Tongue (tissue), 2 donors: ENCODE results near the gene PLAAT4. TPM values are rescaled to one million over a fixed set of nuclear protein-coding genes. Genes with fewer than 3 reads are reported as not detected.
"Not testable (repeated sequence)": the region's sequence is repeated elsewhere in the genome, so short reads cannot be mapped to it uniquely, and the experiment has no call there.

Source experiments
- DNase-seq: peaks from one replicate; pipeline ENCODE4 v3.0.0-alpha.2; 2015
- total RNA-seq: library from RNA; depleted of rRNA; stranded (reverse); fragments of >200 nt; gene quantifications from one replicate; pipeline ENCODE4 v1.2.3, GENCODE V29; 2014

PLAAT4 gene
- total RNA-seq, 1 donor from 2014 or later = 6.1 TPM

DNA sequence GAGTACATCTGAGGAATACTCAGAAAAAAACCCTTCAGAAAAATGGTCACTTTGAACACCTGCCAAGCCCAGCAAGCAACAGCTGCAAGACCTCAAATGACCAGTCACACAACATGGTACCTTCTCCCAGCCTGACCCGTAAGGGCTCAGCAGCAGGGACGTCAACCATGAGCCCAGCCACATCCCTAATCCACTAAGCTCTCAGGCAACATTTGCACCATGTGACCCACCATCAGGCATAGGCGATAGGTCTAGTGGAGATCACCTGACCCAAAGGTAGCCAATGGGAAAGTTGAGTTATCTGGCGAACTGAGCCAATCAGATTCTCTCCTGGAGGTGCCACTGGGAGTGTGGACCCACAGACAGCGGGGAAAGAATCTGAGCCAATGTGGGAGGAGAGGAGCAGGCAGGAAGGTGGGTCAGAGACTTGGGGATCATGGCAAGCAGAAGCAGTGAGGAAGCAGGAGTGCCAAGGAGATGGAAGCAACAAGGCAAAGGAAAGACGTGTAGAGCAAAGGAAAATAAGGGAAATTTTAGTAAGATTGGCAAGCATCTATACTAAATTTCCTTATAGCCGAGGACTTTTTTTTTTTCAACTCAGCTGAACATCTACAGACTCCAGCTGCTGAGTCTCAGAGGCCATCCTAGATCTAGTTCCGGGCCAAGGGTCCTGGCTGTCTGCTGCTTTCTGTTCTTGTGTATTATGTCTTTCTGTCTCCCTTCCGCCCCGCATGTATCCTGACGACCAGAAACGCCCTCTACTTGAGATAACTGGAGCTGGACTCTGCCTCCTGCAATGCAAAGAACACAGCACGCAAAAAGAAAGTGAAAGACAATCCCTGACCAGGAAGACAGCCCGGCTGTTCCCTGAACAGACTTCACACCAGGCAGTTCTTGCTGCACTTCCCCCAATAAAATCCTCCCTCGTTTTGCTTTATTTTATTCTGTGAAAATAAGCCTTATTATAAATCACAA is 37.6 kb downstream of the PLAAT4 start:
- DNase-seq = peak; percentile 76

GRCh38 chr11:63574856-63575602 is 38.4 kb downstream of the PLAAT4 start:
- DNase-seq = no peak

DNA sequence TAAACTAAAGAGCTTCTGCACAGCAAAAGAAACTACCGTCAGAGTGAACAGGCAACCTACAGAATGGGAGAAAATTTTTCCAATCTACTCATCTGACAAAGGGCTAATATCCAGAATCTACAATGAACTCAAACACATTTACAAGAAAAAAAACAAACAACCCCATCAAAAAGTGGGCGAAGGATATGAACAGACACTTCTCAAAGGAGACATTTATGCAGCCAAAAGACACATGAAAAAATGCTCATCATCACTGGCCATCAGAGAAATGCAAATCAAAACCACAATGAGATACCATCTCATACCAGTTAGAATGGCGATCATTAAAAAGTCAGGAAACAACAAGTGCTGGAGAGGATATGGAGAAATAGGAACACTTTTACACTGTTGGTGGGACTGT is 42.3 kb downstream of the PLAAT4 start:
- DNase-seq = not testable (repeated sequence)

- DNase-seq = not testable (repeated sequence)
Measured at GRCh38 chr11:63581224-63581623, 44.6 kb downstream of the PLAAT4 start.

DNA sequence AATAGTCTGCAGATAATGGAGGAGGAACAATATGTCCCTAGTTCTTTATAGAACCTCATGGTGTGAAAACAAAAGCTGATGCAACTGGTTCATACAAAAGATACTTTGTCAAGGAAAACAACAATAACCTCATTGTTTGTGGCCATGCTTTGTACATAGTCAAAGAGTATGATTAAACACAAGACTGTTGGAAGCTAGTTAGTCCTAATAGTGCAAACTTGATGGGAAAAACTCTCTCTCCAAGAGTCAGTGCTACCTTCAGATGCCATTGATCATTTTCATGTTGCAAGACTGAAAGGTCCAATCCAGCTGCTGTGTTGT is 46.7 kb downstream of the PLAAT4 start:
- DNase-seq = no peak

GRCh38 chr11:63586451-63587166 is 50.0 kb downstream of the PLAAT4 start:
- DNase-seq = no peak

DNA sequence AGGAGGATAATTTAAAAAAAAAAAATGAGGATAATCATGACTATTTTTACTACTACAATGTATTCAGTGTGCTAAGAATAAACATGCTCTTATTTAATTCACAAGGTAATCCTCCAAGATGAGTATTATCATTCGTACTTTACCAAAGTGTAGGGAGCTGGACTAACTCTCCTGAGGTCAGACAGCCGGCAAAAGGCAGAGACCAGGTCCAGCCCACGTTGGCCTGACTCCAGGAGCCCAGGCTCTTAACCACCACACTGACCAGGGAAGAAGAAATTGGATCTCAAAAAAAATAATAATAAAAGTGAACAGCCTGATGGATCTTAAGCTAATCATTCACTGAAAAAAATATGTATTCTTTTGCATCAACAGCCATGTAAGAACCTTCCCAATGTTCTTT is 52.4 kb downstream of the PLAAT4 start:
- DNase-seq = no peak

DNA sequence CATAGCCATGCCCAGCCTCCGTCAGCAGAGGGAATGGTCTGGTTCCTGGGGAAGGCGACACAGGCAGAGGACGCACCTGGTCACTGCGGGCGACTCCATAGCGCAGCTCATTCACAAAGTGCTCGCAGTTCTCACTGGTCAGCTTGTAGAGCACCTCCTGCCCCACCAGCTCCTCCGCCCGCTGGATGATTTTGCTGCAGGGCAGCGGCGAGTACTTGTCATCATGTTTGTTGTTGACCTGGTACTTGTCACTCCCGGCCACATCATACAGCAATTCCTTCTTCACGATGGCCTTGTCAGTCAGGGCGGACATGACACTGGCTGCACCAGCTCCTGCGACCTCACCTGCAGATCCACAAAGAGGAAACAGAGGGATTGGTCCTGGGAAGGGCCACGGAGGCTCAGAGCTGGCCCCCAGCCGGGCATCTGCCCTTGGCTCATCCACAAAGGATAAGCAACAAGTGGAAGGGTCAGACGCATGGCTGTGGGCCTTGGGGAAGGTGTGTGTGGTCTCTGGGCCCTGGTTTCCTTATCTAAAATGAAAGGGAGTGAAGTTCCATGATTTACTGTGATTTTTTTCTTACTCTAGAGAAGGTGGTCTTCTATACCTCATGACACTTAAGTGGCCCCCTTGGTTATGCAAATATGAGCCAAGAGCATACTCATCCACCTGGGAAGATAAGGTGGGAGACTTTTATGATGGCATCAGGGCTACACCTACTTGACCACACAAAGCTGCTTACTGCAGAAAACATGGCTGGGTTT is 53.6 kb downstream of the PLAAT4 start:
- DNase-seq = no peak

DNA sequence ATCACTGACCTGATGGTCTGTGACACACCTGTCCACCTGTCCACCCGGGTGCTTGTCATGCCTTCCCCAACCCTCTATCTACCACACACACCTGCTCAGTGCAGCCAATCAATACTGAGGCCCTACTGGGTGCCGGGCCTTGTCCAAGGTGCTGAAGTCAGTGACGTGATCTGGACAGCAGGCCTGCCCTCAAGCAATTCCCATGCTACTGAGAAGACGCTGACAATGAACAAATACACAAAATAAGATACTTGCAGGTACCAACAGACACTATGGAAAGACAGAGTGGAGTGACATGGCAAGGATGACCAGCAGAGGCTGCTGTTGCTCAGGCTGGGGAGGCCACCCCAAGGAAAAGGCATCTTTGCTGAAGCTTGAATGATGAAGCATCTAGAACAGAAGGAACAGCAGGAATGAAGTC is 56.4 kb downstream of the PLAAT4 start:
- DNase-seq = no peak

GRCh38 chr11:63595296-63595695 is 58.7 kb downstream of the PLAAT4 start:
- no peak for DNase-seq

Other genes with a start within 250 kb of the PLAAT4 start
- not detected for gene SLC22A9, start 167.0 kb upstream of the PLAAT4 start, total RNA-seq
- 2.3 TPM for gene PLAAT5, start 45.6 kb upstream of the PLAAT4 start, total RNA-seq
- gene LGALS12, start 30.7 kb upstream of the PLAAT4 start, total RNA-seq = not detected
- 3.7 TPM for gene PLAAT2, start 26.6 kb downstream of the PLAAT4 start, total RNA-seq
- gene PLAAT3, start 77.6 kb downstream of the PLAAT4 start, total RNA-seq = 34.8 TPM
- gene ATL3, start 134.6 kb downstream of the PLAAT4 start, total RNA-seq = 67.5 TPM
- 46.1 TPM for gene RTN3, start 144.7 kb downstream of the PLAAT4 start, total RNA-seq
- gene ZFTA, start 232.0 kb downstream of the PLAAT4 start, total RNA-seq = 33.7 TPM